Raji (cell line): ENCODE results near the gene CCDC9.

Source experiments
- POLR2A ChIP-seq: IDR thresholded peaks from 2 replicates; pipeline ENCODE4 v1.6.1; 2011; ENCODE audit warnings: low read depth, low read length, control low read depth; ENCODE audit not compliant: insufficient read depth

The CCDC9 gene

DNA sequence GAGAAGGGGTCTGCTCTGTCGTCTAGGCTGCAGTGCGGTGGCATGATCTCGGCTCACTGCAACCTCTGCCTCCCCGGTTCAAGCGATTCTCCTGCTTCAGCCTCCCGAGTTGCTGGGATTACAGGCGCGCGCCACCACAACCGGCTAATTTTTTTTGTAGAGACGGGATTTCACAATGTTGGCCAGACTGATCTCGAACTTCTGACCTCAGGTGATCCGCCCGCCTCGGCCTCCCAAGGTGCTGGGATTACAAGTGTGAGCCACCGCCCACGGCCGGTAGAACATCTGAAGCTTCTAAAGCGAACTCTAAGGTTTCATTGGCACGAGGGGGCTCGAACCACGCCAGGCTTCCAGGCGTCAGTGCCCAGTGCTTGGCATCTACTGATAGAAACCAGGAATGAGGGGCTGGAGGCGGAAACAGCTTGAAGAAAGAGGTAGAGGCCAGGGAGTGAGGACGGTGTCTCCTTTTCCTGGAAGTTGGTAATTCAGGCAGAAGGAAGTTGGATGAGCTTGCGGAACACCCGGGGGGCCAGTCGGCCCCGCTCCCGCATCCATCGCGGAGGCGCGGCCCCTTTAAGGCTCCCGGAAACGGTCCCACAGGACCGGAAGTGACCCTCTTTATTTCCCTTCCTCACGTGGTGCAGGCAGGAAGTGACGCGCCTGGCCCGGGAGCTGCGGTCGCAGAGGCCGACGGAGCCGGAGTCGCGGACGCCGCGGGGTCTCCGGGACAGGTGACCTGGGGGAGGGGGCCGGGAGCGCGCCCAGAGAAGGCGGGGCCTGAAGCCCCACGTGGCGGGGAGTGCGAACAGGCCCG is at the start of gene CCDC9:
Gene CCDC9 (plus strand): TSS at position 647 of the 814 bp plus-strand sequence. CDS start 1,876 bp downstream, outside the sequence.
- TF ChIP-seq POLR2A, result peak; percentile 83

DNA sequence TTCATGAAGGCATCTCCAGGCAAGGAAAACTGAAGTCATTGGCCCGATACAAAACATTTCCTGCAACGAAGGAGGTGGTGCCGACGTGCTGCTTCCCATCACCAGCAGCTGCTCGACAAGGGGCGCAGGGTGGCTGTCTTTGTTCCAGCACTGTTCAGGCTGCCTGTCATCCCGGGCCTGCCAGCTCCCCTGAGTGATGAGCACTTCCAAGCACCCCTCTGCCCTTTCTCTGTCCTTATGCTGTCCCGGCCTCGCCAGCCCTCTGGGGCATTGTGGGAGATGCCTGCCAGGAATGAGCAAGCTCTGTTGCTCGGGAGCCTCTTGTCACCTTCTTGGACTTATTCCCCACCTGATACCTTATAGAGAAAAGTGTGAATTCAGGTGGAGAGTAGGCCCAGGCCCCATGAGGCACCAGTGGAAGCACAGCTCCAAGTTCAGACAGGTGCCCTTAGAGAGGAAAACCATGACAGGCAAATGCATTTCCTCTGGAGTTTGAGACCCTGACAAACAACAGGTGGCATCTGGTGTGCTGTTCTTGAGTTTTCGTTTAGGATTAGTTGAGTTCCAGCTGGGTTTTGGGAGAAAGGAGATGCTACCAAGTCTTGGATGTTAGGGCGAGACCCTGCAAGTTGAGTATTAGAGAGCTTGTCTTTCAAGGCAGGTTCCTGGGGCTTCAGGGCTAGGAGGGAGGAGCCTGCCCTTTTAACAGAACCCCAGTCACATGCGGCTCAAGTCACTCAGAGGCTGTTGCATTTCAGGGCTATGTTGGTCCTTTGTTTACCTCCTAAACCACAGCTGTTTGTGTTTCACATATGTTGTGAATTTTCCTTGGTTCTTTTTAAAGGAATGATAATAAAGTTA is 46.8 kb upstream of the CCDC9 start:
- no peak for TF ChIP-seq POLR2A

DNA sequence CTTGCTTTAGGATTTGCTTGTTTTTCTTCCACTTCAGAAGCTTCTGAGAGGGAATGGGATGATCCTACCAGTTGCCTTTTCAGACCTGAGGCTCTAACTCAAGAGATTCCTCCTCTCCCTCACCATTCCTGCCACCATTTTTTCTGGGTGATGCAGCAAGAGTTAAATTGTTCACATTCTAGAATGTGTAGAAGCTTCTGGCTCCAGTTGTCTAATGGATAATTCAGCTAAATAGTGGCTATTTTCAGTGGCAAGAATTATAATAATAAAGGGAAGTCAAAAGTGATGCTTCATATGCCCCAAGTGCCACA is 46.2 kb upstream of the CCDC9 start:
- no peak for TF ChIP-seq POLR2A

DNA sequence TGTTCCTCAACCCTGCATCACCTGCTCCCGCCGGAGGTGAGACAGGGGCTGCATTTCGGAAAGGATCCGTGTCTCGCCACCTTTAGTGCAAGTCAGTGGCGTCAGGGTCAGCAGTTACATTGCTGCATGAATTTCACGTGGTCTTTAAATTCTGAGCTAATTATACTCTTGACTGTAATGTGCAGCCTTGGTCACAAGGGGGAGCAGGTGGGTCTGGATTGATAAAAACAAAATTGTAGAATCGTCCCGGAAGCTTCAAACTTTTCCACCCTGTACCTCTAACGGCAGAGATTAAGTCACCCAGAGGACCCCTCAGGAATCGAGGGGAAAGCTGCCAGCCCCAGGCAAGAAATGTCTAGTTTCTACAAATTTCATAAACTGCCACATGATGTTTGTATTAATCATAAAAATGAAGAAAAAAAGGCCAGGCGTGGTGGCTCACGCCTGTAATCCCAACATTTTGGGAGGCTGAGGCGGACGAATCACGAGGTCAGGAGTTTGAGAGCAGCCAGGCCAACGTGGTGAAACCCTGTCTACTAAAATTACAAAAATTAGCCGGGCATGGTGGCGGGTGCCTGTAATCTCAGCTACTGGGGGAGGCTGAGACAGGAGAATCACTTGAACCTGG is 45.5 kb upstream of the CCDC9 start:
- TF ChIP-seq POLR2A, result no peak

DNA sequence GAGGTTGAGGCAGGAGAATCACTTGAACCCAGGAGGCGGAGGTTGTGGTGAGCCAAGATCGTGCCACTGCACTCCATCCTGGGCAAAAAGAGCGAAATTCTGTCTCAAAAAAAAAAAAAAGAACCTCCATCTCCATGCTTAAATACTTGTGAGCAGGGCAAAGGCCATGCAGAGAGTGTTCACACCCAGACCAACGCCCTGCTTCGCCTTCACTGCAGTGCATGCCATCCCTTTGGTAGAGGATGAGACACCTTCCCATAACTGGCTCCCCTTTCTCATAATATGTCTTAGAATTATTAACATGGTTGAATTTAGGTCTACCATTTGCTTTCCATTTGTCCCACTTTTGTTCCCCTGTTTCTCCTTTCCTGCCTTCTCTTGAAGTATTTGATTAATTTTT is 40.7 kb upstream of the CCDC9 start:
- TF ChIP-seq POLR2A, result no peak

DNA sequence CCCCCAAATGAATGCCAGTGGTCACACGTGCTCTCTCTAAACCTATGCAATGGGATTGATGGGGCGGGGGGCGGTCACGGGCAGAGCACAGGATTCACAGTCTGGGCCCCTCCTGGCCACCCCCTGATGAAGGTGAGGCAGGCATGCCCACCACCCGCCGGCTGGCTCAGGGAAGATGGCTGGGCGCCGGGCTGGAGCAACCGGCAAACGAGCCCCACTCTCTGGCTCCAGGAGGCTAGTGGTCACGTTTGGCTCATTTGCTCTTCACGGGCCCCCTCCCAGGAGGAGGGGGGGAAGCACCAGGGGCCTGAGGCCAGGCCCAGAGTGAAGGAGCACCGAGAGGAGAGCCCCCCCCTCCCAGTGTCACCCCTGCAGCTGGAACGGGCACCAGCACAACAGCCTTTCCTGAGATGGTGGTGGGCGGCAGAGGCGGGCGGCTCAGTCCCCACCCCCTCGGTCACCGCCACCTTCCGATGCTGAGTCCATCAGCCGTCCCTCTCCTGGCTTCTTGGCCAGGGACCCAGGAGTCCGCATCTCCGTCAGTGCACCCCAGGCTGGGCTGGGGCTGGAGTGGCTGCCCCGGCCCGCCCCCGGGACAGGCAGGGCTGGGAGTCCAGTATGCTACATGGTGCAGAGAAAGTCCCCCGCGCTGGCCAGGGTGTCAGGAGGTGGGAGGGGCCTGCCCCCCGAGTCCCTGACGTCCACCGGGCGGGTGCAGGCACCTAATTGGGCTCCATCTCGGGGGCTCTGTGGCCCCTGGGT is 35.1 kb upstream of the CCDC9 start:
- no peak for TF ChIP-seq POLR2A

DNA sequence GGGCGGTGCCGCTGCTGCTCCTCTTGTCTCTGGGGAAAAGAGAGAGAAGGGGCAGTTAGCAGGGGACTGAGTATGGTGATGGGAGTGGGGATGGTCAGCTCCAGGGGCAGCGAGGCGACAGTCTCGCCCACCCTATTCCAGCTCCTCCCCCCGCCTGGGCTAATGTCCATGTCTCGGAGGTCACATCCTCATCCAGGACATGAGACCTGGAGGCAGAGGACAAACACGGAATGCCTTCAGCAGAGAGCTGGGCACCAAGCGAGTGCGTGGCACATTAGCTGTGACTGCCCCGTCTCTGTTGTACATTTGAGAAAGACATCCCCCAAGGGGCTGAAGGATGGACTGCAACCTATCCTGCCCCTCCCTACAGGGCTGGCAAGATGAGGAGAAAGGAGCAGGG is 34.4 kb upstream of the CCDC9 start:
- TF ChIP-seq POLR2A, result no peak

DNA sequence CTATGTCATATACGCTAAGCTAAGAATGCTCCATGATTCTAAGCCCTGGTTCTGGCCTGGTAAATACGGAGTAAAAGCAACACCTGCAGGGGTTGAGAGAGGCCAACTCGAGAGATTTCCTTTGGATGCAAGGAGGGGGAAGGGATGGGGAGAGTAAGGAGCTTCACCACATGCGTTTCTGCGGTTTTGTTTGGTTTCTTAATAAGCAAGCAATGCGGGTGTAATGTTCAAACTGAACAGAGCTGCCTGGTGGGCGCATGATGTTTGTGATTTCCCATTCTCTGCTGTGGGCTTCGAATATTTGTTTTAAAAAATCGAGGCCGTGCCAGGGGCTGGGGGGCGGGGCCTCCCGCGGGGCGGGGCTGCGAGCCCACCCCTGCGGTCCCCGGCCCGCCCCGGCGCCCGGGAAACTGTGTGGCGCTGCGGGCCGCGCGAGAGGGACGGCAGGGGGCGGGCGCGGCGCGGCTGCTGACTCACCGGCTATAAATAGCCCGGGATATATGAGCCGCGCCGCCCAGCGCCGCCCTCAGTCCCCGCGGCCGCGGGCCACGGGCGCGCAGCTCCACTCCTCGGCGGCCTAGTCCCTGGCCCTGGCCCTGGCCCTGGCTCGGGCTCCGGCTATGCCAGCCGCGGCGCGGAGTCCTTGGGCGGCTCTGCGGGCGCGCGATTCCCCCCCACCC is 30.4 kb upstream of the CCDC9 start:
- TF ChIP-seq POLR2A, result peak; percentile 98

DNA sequence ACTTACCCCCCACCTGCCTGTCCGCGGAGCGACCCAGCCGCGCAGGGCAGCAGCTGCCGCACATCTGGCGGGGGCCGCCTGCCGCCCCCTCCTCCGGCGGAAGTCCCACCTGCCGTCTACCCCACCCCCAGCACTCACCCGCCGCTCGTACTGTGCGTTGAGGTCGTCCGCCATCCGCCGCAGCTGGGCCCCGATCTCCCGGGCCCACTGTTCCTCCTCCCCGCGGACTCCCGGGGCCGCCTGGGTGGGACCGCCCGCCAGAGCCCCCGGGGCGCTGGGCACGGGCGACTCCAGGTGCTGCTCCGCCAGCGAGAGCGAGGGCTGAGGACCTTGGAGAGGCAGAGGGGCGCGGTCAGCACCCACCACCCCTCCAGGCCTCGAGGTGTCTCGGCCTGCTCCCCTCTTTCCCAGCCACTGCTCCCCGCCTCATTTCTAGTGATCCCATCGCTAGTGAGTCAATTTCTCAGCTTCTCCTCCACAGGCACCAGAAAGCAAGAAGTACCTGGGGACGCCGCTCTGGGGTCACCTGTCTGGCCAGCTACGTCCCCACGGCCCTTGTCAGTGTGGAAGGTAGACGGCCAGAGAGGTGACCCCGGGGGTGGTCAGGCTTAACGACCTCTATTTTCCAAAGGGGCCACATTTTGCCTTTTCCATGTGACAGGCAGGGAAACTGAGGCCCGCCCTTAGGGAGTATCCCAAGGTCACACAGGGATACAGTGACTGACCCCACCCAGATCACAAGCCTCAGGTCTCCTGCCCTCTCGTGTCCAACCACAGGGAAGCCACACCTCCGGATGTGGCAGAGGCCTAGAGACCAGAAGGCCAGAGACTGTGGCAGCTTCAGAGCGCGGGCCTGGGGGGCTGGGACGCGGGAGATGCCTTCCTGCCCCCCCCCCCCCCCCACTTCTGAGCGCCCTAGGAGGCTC is 29.6 kb upstream of the CCDC9 start:
- peak; percentile 55 for TF ChIP-seq POLR2A

DNA sequence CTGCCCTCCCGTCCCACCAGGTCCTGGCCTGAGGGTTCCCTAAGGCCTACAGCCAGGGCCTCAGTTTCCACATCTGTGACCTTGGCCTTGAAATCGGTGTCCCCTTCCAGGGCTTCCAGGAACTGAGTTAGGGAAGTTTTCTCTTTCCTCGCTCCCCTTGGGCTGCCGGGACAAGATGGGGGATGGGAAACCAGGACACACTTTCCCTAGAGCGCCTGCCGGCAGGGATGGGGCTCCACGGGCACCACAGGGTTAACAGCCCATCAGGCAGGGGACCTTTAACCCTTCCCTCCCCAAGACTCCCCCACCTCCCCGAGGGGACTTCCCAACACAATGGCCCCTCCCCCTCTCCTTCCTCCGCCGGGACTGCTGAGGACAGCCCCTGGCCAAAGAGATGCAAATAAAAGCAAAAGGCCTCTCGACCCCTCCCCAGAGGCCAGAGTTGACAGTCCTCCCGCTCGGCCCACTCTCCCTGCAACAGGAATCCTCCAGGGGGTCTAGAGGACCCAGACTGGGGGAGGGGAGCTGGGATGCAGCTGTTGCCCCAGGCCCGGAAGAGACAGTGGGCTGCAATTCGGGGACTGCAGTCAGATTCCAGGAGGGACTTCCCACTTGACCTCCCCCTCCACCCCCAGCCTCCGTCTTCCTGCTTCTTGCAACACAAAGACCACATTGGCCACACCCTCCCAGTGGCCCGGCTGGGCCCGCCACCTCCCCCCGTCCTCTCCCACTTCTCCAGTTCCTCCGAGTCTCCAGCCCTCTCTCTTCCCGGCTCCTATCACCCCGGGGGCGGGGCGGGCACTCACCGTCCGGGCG is 28.8 kb upstream of the CCDC9 start:
- TF ChIP-seq POLR2A, result peak; percentile 37; the same call in 1 of the 2 replicates

DNA sequence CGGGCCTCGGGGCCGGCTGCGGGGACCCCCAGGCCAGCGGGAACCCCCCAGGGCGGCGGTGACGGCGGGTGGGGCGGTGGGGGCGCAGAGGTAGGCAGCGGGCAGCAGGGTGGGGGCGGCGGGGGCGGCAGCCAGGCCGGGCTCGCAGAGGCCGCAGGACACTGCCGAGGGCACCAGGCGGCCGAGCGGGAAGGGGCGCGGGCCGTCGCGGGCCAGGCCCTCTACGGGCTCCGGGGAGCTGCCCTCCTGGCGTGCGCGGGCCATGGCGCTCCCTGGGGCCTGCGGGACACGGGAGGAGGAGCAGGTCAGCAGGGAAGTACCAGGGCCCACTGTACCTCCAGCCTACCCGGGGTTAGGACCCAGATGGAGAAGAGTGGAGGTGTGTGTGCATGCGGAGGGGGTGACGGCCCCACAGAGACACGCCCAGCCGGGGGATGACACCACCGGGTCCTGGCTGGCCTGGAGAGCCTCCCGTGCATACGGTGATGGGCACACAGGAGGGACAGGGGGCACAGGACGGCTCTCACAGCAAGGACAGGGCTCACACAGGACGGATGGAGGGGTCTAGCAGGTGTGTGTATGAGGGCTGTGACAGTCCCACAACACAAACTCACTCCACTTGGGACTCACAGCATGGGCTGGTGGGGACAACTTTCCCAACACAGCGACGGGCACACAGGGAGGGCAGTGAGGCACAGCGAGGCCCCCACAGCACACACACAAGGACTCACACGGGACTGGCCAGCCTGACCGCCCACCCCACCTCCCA is 28.0 kb upstream of the CCDC9 start:
- TF ChIP-seq POLR2A, result no peak
